Panc1 (cell line): Measurements from ENCODE around the gene POLE4. TPM values are rescaled to one million over a fixed set of nuclear protein-coding genes. Genes with fewer than 3 reads are reported as not detected.

Experiments
- ATAC-seq: fragments of 200-7000 bp; cut with Tn5 transposase; 2 replicates; pipeline ENCODE4 v1.9.1; 2020; ENCODE audit warnings: mild to moderate bottlenecking, moderate library complexity
- BruUV-seq: library from RNA; stranded (reverse); fragments of 400-500 nt; replicated peaks from 2 replicates; lab custom pipeline; 2021; lab: Mats Ljungman, UMichigan
- CTCF ChIA-PET: fragments of 300-600 bp; sonication (Branson Sonifier 250); formaldehyde crosslinking; loops from one replicate; lab custom pipeline; 2022; ENCODE audit warnings: antibody characterized with exemption; lab: Charles Lee
- POLR2A ChIA-PET: fragments of 300-600 bp; sonication (Branson Sonifier 250); formaldehyde crosslinking; loops from one replicate; lab custom pipeline; 2022; ENCODE audit warnings: antibody characterized with exemption; lab: Charles Lee
- DNase-seq: peaks from one replicate; pipeline ENCODE4 v3.0.0-alpha.2; 2010; ENCODE audit warnings: low read depth, low spot score
- H3K27ac ChIP-seq: 2 replicates; pipeline ENCODE4 v1.5.1; 2011; ENCODE audit warnings: mild to moderate bottlenecking, low read length, inconsistent platforms
- H3K27me3 ChIP-seq: fragments of 200-500 bp; sonication (Bioruptor generic); 2 replicates; pipeline ENCODE4 v1.6.0; 2014; ENCODE audit warnings: low read length, inconsistent platforms; ENCODE audit not compliant: control insufficient read depth, insufficient read depth
- H3K36me3 ChIP-seq: fragments of 200-500 bp; sonication (Bioruptor generic); 2 replicates; pipeline ENCODE4 v1.5.1; 2014; ENCODE audit warnings: inconsistent platforms, mild to moderate bottlenecking, low read length, moderate library complexity; ENCODE audit not compliant: control insufficient read depth, insufficient read depth
- H3K4me1 ChIP-seq: 2 replicates; pipeline ENCODE4 v1.5.1; 2011; ENCODE audit warnings: inconsistent platforms, mild to moderate bottlenecking, low read length, moderate library complexity; ENCODE audit not compliant: control insufficient read depth, insufficient read depth
- H3K4me3 ChIP-seq, 2 experiments: 2 replicates each; pipeline ENCODE4 v1.5.1; 2011 to 2012; ENCODE audit warnings: low read depth in 2 of 2, low read length in 2 of 2, mild to moderate bottlenecking in 2 of 2, inconsistent platforms in 1 of 2, moderate library complexity in 1 of 2
- H3K9me3 ChIP-seq: fragments of 200-500 bp; sonication (Bioruptor generic); 2 replicates; pipeline ENCODE4 v1.5.1; 2014; ENCODE audit warnings: low read depth, mild to moderate bottlenecking, inconsistent platforms, low read length, moderate library complexity; ENCODE audit not compliant: control insufficient read depth, insufficient read depth
- SIN3A ChIP-seq: IDR thresholded peaks from 2 replicates; pipeline ENCODE4 v1.6.1; 2012; ENCODE audit warnings: low read depth, mild to moderate bottlenecking, low read length, moderate library complexity, borderline replicate concordance; ENCODE audit not compliant: insufficient read depth
- TCF7L2 ChIP-seq: IDR thresholded peaks from 2 replicates; pipeline ENCODE4 v1.6.1; 2011; ENCODE audit warnings: mild to moderate bottlenecking, low read depth, low read length, inconsistent platforms
- in situ Hi-C: cut with HindIII; loops from 2 replicates; pipeline ENCODE4 v1.10.0; 2016; ENCODE audit warnings: low sequenced_read_pairs, low pct_unique_long_range_greater_than_20kb
- intact Hi-C: fragments of 100-400 bp; cut with micrococcal nuclease; formaldehyde crosslinking; loops from one replicate; pipeline ENCODE4 v1.10.0; 2022; ENCODE audit not compliant: unreplicated experiment
- total RNA-seq: library from RNA; stranded (reverse); gene quantifications from one replicate; pipeline ENCODE4 v1.2.1, GENCODE V29; 2021; ENCODE audit not compliant: unreplicated experiment

The POLE4 gene
- total RNA-seq, 1 experiment from 2014 or later: 103 TPM

DNA sequence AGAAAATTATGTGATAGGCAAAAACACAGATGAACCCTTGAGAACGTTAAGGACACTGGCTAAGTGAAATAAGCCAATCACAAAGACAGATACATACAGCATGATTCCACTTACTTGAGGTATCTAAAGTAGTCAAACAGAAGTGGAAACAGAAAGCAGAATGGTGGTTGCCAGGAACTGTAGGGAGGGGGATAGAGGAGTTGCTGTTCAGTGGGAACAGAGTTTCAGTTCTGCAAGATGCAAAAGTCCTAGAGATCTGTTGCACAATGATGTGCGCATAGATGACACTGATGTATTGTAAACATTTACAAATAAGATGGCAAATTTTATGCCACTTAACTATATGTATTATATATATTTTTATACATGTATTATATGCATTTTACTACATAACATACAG lies 59.7 kb downstream of the POLE4 start:
- TF ChIP-seq TCF7L2 (no peak), SIN3A (no peak)
- Histone ChIP-seq H3K36me3 (no peaks in the 10 kb centered on the region), H3K27ac (no peak overlapping the region), H3K9me3 (no peaks in the 10 kb centered on the region), H3K4me3 (no peak overlapping the region), H3K27me3 (no peaks in the 10 kb centered on the region), H3K4me1 (no peaks in the 10 kb centered on the region)
- CTCF ChIA-PET: no interaction called here
- intact Hi-C loops: no loop called here
- POLR2A ChIA-PET: no interaction called here
- BruUV-seq: no TSS peak
- DNase-seq (no peak), ATAC-seq (no peak)
- in situ Hi-C loops: no loop called here

Other genes with a start within 250 kb of the POLE4 start
- 1.7 TPM for gene HK2, start 124.5 kb upstream of the POLE4 start, total RNA-seq
- gene TACR1, start 240.9 kb downstream of the POLE4 start, total RNA-seq: not detected